NB4 (cell line): Measurements from ENCODE around the gene CTIF.

Experiments
- MYC ChIP-seq: IDR thresholded peaks from 2 replicates; pipeline ENCODE4 v1.6.1; 2011; ENCODE audit warnings: low read depth, low read length
- POLR2A ChIP-seq: IDR thresholded peaks from 2 replicates; pipeline ENCODE4 v1.6.1; 2011; ENCODE audit warnings: mild to moderate bottlenecking; ENCODE audit not compliant: insufficient read length; ENCODE audit errors: extremely low read depth
- TF ChIP-seq, protein P1 (sequence below): IDR thresholded peaks from one replicate; pipeline ENCODE4 v1.5.1; 2012; ENCODE audit warnings: low read depth, low read length

DNA sequence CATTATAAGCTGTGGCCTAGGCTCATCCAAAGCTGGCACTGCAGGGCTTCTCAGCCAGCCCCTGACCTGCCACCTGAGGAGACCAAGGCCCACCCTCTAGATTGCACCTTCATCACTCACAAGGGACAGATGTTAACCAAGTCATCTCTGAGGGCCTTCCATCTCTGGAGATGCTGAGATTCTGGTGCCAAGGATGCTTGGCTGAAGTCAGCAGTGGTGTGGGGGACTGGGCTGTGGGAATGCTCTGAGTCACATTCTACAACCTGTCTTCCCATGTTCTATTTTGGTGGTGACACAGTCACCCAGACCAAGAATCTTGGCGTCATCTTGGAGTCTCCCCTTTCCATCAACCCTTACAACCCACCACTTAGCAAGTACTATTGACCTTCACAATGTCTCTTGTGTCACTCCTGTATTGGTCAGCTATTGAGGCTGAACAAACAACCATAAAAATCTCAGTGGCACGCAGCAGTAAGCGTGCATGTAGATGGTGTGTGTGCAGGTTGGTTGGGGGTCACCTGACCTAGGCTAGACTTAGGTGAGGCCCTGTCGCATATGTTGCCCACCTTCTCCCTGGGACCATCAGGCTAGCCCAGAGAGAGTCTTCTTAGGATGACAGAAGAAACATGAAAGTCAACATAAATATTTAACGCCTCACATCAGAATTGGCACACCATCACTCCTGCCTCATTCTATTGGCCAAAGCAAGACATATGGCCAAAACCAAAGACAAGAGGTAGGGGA is 276.9 kb downstream of the CTIF start:
- TF ChIP-seq POLR2A (no peak), MYC (no peak)
- TF ChIP-seq, protein P1, sequence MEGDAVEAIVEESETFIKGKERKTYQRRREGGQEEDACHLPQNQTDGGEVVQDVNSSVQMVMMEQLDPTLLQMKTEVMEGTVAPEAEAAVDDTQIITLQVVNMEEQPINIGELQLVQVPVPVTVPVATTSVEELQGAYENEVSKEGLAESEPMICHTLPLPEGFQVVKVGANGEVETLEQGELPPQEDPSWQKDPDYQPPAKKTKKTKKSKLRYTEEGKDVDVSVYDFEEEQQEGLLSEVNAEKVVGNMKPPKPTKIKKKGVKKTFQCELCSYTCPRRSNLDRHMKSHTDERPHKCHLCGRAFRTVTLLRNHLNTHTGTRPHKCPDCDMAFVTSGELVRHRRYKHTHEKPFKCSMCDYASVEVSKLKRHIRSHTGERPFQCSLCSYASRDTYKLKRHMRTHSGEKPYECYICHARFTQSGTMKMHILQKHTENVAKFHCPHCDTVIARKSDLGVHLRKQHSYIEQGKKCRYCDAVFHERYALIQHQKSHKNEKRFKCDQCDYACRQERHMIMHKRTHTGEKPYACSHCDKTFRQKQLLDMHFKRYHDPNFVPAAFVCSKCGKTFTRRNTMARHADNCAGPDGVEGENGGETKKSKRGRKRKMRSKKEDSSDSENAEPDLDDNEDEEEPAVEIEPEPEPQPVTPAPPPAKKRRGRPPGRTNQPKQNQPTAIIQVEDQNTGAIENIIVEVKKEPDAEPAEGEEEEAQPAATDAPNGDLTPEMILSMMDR, result no peak
